WERI-Rb-1 (cell line): ENCODE measurements around the gene WDR11.
"Not testable (repeated sequence)": the region's sequence is repeated elsewhere in the genome, so short reads cannot be mapped to it uniquely, and the experiment has no call there.

Experiments
- DNase-seq: peaks from one replicate; pipeline ENCODE4 v3.0.0-alpha.2; 2020
- H3K27ac ChIP-seq: fragments of 250-450 bp; sonication (Bioruptor Pico); 2 replicates; pipeline ENCODE4 v1.5.1; 2020; ENCODE audit warnings: mild to moderate bottlenecking, moderate library complexity
- H3K27me3 ChIP-seq: fragments of 250-450 bp; sonication (Bioruptor Pico); 2 replicates; pipeline ENCODE4 v1.5.1; 2021; ENCODE audit warnings: mild to moderate bottlenecking, low read depth, moderate library complexity; ENCODE audit not compliant: insufficient read depth, severe bottlenecking
- H3K36me3 ChIP-seq: fragments of 250-450 bp; sonication (Bioruptor Pico); 2 replicates; pipeline ENCODE4 v1.5.1; 2020; ENCODE audit warnings: mild to moderate bottlenecking, moderate library complexity
- H3K4me3 ChIP-seq: 2 replicates; pipeline ENCODE4 v1.5.1; 2011; ENCODE audit warnings: low read depth, mild to moderate bottlenecking, control low read depth, low read length
- H3K9me3 ChIP-seq: fragments of 250-450 bp; sonication (Bioruptor Pico); 2 replicates; pipeline ENCODE4 v1.5.1; 2021; ENCODE audit warnings: mild to moderate bottlenecking, moderate library complexity; ENCODE audit not compliant: severe bottlenecking
- TF ChIP-seq, protein P1 (sequence below): IDR thresholded peaks from 2 replicates; pipeline ENCODE4 v1.5.1; 2011; ENCODE audit warnings: low read depth, mild to moderate bottlenecking, control low read depth, inconsistent platforms, low read length

WDR11 gene

DNA sequence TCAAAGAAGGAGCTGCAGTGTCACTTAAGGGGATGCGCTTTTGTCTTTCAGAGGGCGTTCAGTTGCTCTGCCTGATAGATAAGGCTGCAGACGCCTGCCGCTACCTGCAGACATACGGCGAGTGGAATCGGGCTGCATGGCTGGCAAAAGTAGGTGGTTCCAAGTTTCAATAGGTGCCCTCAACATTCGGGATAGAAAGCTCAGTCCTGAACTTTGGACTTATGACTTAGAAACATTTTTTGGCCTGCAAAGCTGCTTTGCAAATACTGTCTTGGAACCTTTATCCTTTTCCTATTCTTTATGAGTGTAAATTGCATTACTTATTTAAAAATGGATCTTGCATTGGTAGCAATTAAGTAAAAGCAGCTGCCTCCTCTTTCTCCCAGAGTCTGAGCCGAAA, 54.1 kb downstream of the WDR11 start:
- Histone ChIP-seq H3K27ac (no peak overlapping the region), H3K9me3 (no peaks in the 10 kb centered on the region), H3K27me3 (no peaks in the 10 kb centered on the region), H3K4me3 (no peak overlapping the region), H3K36me3 (peaks cover 3% of the 10 kb centered on the region)
- no peak for DNase-seq
- TF ChIP-seq, protein P1, sequence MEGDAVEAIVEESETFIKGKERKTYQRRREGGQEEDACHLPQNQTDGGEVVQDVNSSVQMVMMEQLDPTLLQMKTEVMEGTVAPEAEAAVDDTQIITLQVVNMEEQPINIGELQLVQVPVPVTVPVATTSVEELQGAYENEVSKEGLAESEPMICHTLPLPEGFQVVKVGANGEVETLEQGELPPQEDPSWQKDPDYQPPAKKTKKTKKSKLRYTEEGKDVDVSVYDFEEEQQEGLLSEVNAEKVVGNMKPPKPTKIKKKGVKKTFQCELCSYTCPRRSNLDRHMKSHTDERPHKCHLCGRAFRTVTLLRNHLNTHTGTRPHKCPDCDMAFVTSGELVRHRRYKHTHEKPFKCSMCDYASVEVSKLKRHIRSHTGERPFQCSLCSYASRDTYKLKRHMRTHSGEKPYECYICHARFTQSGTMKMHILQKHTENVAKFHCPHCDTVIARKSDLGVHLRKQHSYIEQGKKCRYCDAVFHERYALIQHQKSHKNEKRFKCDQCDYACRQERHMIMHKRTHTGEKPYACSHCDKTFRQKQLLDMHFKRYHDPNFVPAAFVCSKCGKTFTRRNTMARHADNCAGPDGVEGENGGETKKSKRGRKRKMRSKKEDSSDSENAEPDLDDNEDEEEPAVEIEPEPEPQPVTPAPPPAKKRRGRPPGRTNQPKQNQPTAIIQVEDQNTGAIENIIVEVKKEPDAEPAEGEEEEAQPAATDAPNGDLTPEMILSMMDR = no peak

DNA sequence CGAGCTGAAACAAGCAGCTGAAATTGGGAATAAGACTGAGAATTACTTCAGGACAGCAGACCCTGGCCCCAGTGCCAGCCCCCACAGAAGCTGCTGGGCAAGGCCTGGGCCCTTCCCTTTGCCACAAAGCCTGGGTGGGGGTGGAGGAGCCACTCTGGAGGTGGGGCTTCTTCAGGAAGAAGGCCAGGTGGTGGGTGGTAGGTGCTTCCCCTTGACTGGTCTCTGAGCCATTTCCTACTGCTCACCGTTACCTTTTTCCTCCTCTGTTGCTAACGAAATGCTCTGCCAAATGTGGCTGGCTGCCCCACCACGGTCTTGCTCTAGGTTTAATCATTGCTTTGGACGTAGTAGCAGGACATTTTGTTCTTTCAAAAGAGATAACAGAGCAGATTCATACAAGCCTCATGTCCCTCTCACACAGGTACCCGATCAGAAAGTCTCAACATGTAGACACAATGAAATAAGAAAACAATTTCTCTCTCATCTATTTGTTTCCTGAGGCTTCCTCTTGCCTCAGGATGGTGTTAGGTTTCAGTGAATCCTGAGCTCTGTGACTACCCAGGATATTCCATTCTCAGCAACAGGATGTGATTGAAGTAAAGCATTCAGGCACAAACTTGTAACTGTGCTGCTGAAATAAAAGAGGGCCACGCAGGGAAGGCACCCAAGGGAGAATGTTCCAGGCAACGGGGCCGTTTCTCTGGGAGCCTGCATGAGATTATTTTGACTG, 66.5 kb downstream of the WDR11 start:
- H3K27me3 ChIP-seq = no peaks in the 10 kb centered on the region
- TF ChIP-seq, protein P1 = no peak
- H3K27ac ChIP-seq = no peak overlapping the region
- no peak for DNase-seq
- H3K4me3 ChIP-seq = no peak overlapping the region
- H3K9me3 ChIP-seq = peaks cover 2% of the 10 kb centered on the region
- no peaks in the 10 kb centered on the region for H3K36me3 ChIP-seq

DNA sequence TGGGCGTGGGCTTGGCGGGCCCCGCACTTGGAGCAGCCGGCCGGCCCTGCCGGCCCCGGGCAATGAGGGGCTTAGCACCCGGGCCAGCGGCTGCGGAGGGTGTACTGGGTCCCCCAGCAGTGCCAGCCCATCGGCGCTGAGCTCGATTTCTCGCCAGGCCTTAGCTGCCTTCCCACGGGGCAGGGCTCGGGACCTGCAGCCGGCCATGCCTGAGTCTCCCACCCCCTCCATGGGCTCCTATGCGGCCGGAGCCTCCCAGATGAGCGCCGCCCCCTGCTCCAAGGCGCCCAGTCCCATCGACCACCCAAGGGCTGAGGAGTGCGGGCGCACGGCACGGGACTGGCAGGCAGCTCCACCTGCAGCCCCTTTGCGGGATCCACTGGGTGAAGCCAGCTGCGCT, 72.7 kb downstream of the WDR11 start:
- not testable (repeated sequence) for H3K9me3 ChIP-seq, DNase-seq, H3K27me3 ChIP-seq, H3K36me3 ChIP-seq, H3K4me3 ChIP-seq, H3K27ac ChIP-seq

DNA sequence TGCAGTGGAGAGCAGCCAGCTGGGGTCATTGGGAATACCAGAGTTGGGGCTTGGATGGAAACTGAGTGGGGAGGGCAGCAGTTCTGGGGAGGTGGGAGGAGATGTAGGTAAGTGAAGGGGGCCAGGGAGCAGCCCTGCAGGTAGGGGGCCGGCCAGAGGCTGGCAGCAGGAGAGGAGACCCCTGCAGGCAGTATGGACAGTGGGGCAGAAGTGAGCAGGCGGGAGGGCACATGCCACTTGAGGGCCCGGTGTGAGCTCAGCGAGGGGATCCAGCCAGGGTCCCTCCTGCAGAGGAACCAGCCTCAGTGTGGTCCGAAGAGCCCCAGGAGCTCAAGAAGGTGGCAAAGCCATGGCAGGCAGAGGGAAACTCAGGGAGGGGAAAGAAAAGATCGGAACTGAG, 75.4 kb downstream of the WDR11 start:
- TF ChIP-seq, protein P1 = no peak
- Histone ChIP-seq H3K4me3 (no peak overlapping the region), H3K27me3 (no peaks in the 10 kb centered on the region), H3K27ac (no peak overlapping the region), H3K9me3 (no peaks in the 10 kb centered on the region), H3K36me3 (no peaks in the 10 kb centered on the region)
- DNase-seq = no peak

DNA sequence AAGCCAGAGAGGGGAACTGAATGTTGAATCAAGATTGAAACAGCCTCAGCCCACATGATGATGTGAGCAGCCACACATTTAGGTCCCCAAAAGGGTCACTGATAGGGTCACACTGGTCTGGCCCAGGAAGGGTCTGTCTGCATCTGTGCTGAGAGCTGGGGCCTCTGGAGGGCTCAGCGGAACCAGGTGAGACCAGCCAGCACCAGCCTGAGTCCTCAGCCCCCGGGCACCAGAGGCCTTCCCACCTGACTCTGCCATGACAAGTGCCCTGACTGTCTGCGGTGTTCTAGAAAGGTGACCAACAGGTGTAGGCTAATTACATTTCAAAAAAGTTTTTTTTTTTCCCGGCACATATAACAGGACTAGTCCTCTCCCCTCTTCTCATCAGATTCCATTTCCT, 76.2 kb downstream of the WDR11 start:
- no peak for DNase-seq
- Histone ChIP-seq H3K4me3 (no peak overlapping the region), H3K27me3 (no peaks in the 10 kb centered on the region), H3K36me3 (no peaks in the 10 kb centered on the region), H3K9me3 (no peaks in the 10 kb centered on the region), H3K27ac (no peak overlapping the region)
- TF ChIP-seq, protein P1 = no peak

DNA sequence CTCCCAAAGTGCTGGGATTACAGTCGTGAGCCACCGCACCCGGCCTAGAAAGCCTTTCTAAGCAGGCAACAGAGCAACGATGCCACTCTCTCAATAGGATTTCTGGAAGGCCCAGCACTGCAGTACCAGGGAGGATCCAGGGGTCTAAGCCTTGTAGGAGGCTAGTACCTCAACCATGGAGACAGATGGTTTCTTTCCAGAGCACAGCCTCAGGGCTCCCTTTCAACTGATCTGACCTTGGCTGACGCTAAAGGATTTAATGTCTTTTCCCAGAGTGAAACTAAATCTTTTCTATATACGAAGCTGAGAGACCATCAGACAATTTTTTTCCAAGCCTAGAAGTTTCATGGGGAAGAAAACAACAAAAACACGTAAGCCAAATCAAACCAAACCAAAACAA, 78.0 kb downstream of the WDR11 start:
- peak overlapping the region; percentile 29 for H3K27ac ChIP-seq
- no peaks in the 10 kb centered on the region for H3K9me3 ChIP-seq
- DNase-seq = peak; percentile 82
- TF ChIP-seq, protein P1 = no peak
- H3K4me3 ChIP-seq = no peak overlapping the region
- no peaks in the 10 kb centered on the region for H3K36me3 ChIP-seq
- no peaks in the 10 kb centered on the region for H3K27me3 ChIP-seq
